WI38 (cell line): ENCODE data around the gene TMEM120B.

Experiments used
- H3K4me3 ChIP-seq: 2 replicates; pipeline ENCODE4 v1.5.1; 2011; ENCODE audit warnings: low read depth, mild to moderate bottlenecking, control low read depth, low read length
- CTCF ChIP-seq: IDR thresholded peaks from 2 replicates; pipeline ENCODE4 v1.5.1; 2012; ENCODE audit warnings: low read depth, mild to moderate bottlenecking, control low read depth, low read length

Gene TMEM120B

GRCh38 chr12:121819212-121819949, 106.8 kb downstream of the TMEM120B start:
- no peak for TF ChIP-seq CTCF
- H3K4me3 ChIP-seq, result no peak overlapping the region

- no peak overlapping the region for H3K4me3 ChIP-seq
- no peak for TF ChIP-seq CTCF
Observed at GRCh38 chr12:121820056-121820455, 107.5 kb downstream of the TMEM120B start.

GRCh38 chr12:121822393-121823100, 110.0 kb downstream of the TMEM120B start:
- H3K4me3 ChIP-seq, result no peak overlapping the region
- no peak for TF ChIP-seq CTCF

- no peak for TF ChIP-seq CTCF
- no peak overlapping the region for H3K4me3 ChIP-seq
Observed at GRCh38 chr12:121823101-121823726, 110.7 kb downstream of the TMEM120B start.

GRCh38 chr12:121823727-121824115, 111.2 kb downstream of the TMEM120B start:
- no peak for TF ChIP-seq CTCF
- H3K4me3 ChIP-seq, result no peak overlapping the region

- TF ChIP-seq CTCF, result no peak
- no peak overlapping the region for H3K4me3 ChIP-seq
Observed at GRCh38 chr12:121825041-121825523, 112.5 kb downstream of the TMEM120B start.
